Urinary bladder (tissue), 4 donors: ENCODE measurements around the gene RABL6. TPM values are rescaled to one million over a fixed set of nuclear protein-coding genes. Genes with fewer than 3 reads are reported as not detected.
"Not testable (repeated sequence)": the region's sequence is repeated elsewhere in the genome, so short reads cannot be mapped to it uniquely, and the experiment has no call there.

Source experiments
- DNase-seq: peaks from one replicate; pipeline ENCODE4 v3.0.0-alpha.2; 2015; ENCODE audit errors: extremely low spot score
- H3K27ac ChIP-seq: one replicate; pipeline ENCODE4 v1.5.1; 2013; ENCODE audit warnings: low read depth, mild to moderate bottlenecking, moderate library complexity
- H3K36me3 ChIP-seq: one replicate; pipeline ENCODE4 v1.6.1; 2013; ENCODE audit warnings: mild to moderate bottlenecking, moderate library complexity; ENCODE audit not compliant: insufficient read depth
- H3K4me1 ChIP-seq: one replicate; pipeline ENCODE4 v1.6.1; 2013; ENCODE audit warnings: mild to moderate bottlenecking, moderate library complexity; ENCODE audit not compliant: insufficient read depth
- H3K4me3 ChIP-seq: one replicate; pipeline ENCODE4 v1.5.1; 2013; ENCODE audit warnings: low read depth, low read length
- WGBS: extraction: QIAGEN DNeasy Blood & Tissue Kit; methylation state at CpG from one replicate; pipeline ENCODE4 v1.1.7; 2013; 5-methylcytosine and 5-hydroxymethylcytosine counted together
- polyA plus RNA-seq: library from polyadenylated mRNA; stranded (reverse); fragments of 200-250 nt; gene quantifications from one replicate; pipeline ENCODE4 v1.2.3, GENCODE V29; 2013
- total RNA-seq: library from RNA; depleted of rRNA; stranded (reverse); fragments of >200 nt; gene quantifications from one replicate; pipeline ENCODE4 v1.2.3, GENCODE V29; 2014
- donor health status: healthy with polysubstance abuse.
- donor health status: healthy.

Gene RABL6
- total and polyA plus RNA-seq, 2 donors, result 29.1 to 60.0 TPM

DNA sequence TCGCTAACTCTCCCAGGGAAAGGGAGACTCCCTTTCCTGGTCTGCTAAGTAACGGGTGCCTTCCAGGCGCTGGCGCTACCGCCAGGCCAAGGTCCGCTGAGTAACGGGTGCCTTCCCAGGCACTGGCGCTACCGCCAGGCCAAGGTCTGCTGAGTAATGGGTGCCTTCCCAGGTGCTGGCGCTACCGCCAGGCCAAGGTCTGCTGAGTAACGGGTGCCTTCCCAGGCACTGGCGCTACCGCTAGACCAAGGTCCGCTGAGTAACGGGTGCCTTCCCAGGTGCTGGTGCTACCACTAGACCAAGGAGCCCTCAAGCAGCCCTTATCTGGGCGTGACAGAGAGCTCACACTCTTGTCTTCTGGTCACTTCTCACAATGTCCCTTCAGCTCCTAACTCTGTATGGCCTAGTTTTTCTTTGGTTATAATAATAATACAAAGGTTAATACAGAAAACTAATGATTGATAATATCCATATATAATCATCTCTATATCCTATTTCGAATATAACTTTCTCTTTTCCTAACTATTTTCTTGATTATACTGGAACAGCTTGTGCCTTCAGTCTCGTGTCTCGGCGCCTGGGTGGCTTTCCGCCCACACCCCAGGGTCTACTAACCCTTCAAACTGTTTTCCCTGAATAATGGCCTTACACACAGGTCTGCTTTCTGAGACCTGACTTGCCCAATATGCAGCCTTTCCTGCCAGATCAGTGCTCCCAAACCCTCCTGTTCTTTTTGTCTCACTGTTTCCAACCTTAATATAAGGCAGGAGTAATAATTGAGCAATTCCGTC, 22.0 kb upstream of the RABL6 start:
- not testable (repeated sequence) for H3K27ac ChIP-seq, H3K4me1 ChIP-seq, DNase-seq, H3K4me3 ChIP-seq, H3K36me3 ChIP-seq
- WGBS, result 83% methylated on average over 23 of the region's 23 CpGs

DNA sequence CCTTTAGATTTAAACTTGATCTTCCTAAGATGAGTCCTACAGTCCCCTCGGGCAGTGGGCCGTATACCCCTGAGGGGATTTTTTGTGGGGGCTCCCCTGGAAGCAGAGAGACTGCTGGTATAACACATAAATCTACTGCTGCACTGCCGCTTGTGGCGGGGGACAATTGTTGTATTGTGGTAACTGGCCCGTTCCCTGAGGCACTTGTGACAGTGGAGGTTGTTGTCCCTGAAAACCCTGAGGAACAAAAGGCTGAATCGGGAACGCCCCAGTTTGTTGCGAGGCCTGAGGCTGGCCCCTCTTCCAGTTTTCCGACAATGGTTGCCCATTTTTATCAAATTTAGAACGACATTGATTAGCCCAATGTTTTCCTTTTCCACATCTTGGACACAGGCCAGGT, 21.3 kb upstream of the RABL6 start:
- Histone ChIP-seq H3K4me1 (no peaks in the 10 kb centered on the region), H3K36me3 (no peaks in the 10 kb centered on the region), H3K27ac (no peak overlapping the region), H3K4me3 (no peak overlapping the region)
- no peak for DNase-seq
- WGBS, result 70% methylated on average over 10 of the region's 10 CpGs

DNA sequence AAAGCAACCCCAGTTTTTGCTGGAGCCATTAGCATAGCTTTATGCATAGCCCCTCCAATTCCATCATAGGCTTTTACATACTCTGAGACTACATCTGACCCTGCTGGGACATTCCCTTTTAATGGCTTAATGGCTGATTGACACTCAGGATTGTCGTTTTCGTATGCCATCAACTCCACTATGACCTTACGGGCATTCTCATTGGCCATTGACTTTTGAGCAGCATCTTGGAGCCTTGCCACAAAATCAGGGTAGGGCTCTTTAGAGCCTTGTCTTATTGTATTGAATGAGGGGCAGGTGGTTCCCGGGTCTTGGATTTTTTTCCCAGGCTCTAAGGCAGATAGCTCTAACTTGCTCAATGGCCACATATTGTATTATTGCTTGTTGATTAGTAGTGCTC, 20.8 kb upstream of the RABL6 start:
- H3K4me3 ChIP-seq, H3K36me3 ChIP-seq, H3K4me1 ChIP-seq, H3K27ac ChIP-seq, DNase-seq: not testable (repeated sequence)
- 37% methylated on average over 4 of the region's 4 CpGs for WGBS

DNA sequence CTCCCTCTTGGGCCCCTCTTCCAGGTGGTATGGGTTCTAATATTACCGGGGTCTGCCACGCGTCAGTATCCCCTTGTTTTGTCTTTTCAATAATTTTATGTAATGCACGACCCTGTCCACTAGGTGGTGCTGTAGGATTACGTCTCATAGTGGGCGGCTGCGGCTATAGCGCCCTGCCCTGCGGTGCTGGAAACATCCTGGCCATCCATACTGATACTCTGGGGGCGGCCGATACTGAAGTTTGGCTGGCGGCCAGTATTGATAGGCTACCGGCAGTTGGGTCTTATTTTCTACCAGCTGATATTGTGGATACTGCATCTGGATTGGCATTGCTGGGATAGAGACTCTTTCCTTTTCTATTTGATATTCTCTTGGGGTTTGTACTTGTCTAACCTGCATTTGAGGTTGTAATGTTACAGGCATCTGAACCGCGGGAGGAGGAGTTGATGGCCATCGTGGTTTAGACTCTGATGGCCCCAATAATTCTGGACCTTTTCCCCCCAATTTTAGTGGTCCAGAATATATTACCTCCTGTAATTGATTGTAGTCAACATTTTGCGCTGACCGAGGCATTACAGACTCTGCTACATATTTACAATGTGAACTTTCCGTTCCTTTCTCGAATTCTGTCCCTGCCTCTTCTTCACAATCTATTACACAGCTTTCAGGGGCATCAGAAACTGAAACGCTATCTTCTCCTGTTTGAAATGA, 19.9 kb upstream of the RABL6 start:
- no peak for DNase-seq
- Histone ChIP-seq H3K36me3 (no peaks in the 10 kb centered on the region), H3K4me3 (no peak overlapping the region), H3K27ac (no peak overlapping the region), H3K4me1 (no peaks in the 10 kb centered on the region)
- 15% methylated on average over 21 of the region's 21 CpGs for WGBS

DNA sequence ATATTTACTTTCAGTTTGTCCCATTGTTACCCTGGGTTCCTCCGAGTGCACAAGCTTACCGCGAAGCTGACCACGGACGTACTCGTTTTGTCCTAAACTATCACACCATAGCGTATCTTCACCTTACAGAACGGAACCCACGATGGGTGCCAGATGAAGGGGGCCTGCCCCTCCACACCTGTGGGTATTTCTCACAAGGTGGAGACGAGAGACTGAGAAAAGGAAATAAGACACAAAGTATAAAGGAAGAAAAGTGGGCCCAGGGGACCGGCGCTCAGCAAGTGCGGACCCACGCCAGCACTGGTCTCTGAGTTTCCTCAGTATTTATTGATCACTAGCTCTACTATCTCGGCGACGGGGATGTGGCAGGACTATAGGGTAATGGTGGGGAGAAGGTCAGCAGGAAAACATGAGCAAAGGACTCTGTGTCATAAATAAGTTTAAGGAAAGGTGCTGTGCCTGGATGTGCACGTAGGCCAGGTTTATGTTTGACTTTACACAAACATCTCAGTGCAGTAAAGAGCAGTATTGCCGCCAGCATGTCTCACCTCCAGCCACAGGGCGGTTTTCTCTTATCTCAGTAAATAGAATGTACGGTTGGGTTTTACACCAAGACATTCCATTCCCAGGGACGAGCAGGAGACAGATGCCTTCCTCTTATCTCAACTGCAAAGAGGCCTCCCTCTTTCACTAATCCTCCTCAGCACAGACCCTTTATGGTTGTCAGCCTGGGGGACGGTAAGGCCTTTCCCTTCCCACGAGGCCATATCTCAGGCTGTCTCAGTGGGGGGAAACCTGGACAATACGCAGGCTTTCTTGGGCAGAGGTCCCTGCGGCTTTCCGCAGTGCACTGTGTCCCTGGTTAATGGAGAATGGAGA, 18.9 kb upstream of the RABL6 start:
- H3K36me3 ChIP-seq, DNase-seq: not testable (repeated sequence)

DNA sequence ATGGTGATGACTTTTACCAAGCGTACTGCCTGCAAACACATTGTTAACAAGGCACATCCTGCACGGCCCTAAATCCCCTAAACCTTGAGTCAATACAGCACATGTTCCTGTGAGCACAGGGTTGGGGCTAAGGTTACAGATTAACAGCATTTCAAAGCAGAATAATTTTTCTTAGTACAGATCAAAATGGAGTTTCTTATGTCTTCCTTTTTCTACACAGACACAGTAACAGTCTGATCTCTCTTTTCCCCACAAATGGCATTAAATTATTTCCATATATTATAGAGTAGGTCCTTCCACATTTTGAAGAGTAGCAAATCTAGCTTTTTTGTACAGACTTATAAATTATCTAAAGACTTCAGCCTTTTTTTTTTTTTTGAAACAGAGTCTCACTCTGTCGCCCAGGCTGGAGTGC, 18.2 kb upstream of the RABL6 start:
- DNase-seq, result no peak
- H3K4me3 ChIP-seq, result no peak overlapping the region
- H3K4me1 ChIP-seq, result no peaks in the 10 kb centered on the region
- no peaks in the 10 kb centered on the region for H3K36me3 ChIP-seq
- no peak overlapping the region for H3K27ac ChIP-seq
- WGBS, result 65% methylated on average over 3 of the region's 3 CpGs

More for the DNA sequence above, 18.9 kb upstream of the RABL6 start:
- H3K4me1 ChIP-seq, H3K27ac ChIP-seq, H3K4me3 ChIP-seq: not testable (repeated sequence)
- 50% methylated on average over 27 of the region's 27 CpGs for WGBS

DNA sequence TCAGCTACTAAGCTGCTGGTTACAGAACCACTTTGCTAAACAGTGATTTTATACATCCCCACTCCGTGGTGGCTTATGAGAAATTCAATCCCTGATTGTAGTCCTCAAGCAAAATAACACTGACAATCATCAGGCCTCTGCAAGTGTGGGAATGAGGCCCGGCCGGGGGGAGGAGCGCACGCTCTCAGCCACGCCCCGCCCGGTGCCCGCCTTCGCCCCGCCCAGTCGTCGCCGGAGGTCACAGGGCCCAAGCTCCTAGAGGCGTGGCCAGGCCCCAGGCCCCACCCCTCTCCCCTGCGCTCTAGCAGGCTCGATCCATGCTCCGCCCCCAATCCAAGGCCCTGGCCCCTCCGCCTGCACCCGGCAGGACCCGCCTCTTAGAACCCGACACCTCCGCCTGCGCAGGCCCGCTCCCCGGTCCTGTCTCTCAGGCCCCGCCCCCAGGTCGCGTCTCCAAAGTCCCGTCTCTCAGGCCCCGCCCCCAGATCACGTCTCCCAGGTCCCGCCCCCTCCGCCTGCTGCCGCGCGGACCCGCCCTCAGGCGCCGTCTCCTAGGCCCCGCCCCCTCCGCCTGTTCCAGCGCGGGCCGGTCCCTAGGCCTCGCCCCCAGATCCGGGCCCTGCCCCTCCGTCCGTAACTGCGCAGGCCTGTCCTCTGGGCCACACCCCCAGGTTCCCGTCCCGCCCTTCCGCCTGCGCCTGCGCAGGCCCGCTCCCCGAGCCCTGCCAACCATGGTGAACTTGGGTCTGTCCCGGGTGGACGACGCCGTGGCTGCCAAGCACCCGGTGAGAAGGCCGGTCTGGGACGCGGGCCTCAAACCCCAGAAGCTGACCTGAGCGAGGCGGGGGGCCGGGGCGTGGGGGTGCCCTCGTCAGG, 16.9 kb upstream of the RABL6 start, which contains the start of gene TMEM141:
Gene TMEM141 (plus strand): TSS at position 705 of the 876 bp plus-strand sequence. CDS start 27 bp downstream, at position 732.
- H3K4me3 ChIP-seq, result peak within 1 kb of the TSS; percentile 65
- WGBS, result 2% methylated on average over 70 of the region's 70 CpGs
- H3K36me3 ChIP-seq, result no peaks in the 10 kb centered on the region

DNA sequence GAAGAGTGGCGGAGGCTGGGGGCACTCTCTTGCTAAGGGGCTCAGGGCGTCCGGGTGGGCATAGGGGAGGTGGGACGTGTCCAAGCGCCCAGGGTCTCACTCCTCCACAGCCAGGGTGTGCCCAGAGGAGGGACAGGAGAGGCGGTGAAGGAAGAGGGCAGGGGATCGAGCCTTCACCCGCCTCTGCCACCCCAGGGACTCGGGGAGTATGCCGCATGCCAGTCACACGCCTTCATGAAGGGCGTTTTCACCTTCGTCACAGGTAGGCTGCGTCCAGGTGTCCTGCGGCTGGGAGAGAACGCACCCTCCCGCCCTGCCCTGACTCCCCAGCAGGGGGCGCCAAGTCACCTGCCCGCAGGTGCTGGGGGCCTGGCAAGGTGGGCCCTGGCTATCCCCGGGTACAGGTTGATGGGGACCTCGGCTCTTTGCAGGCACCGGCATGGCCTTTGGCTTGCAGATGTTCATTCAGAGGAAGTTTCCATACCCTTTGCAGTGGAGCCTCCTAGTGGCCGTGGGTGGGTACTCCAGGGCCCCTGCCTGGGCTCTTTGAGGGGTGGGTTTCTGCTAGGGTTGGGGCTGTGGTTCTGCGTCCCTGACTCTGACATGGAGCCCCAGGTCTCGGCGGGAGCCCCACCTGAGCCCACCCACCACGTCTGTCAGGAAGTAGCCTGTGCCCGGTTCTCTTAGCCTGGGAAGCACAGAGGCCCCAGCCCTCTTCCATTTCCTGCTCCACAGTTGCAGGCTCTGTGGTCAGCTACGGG, 16.1 kb upstream of the RABL6 start:
- no peaks in the 10 kb centered on the region for H3K36me3 ChIP-seq
- H3K27ac ChIP-seq, result peak overlapping the region; percentile 93
- H3K4me1 ChIP-seq, result no peaks in the 10 kb centered on the region
- 3% methylated on average over 29 of the region's 29 CpGs for WGBS
- no peak for DNase-seq
- peak overlapping the region; percentile 65 for H3K4me3 ChIP-seq

More for the DNA sequence above, 16.9 kb upstream of the RABL6 start, which contains the start of gene TMEM141:
- Histone ChIP-seq H3K4me1 (no peaks in the 10 kb centered on the region), H3K27ac (peak within 1 kb of the TSS; percentile 93)
- DNase-seq, result peak; percentile 96

DNA sequence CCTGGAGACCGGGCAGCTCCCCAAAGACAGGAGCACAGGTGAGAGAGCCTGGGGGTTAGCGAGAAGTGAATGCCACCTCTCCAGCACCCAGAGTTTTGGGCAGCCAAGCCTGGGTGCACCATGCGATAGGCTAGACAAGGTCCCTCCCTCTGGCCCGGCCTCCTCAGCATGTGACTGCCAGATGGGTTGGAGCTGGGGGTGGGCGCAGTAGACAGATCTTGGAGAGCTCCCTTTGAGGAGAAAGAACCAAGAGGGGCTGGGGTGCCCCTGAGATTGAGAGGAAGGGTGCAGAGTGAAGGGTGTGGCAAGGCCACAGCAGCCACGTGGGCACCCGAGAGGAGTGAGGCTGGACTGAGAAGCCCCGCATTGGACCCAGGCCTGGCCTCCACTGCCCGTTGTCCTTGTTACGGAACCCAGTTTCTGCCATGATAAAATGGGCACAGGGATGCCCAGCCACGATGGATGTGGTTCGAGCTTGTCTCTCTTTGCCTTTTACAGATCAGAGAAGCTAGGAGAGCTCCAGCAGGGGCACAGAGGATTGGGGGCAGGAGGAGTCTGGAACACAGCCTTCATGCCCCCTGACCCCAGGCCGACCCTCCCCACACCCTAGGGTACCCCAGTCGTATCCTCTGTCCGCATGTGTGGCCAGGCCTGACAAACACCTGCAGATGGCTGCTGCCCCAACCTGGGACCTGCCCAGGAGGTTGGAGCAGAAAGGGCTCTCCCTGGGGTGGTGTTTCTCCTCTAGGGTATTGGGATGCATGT, 15.2 kb upstream of the RABL6 start:
- no peak overlapping the region for H3K27ac ChIP-seq
- 81% methylated on average over 15 of the region's 15 CpGs for WGBS

DNA sequence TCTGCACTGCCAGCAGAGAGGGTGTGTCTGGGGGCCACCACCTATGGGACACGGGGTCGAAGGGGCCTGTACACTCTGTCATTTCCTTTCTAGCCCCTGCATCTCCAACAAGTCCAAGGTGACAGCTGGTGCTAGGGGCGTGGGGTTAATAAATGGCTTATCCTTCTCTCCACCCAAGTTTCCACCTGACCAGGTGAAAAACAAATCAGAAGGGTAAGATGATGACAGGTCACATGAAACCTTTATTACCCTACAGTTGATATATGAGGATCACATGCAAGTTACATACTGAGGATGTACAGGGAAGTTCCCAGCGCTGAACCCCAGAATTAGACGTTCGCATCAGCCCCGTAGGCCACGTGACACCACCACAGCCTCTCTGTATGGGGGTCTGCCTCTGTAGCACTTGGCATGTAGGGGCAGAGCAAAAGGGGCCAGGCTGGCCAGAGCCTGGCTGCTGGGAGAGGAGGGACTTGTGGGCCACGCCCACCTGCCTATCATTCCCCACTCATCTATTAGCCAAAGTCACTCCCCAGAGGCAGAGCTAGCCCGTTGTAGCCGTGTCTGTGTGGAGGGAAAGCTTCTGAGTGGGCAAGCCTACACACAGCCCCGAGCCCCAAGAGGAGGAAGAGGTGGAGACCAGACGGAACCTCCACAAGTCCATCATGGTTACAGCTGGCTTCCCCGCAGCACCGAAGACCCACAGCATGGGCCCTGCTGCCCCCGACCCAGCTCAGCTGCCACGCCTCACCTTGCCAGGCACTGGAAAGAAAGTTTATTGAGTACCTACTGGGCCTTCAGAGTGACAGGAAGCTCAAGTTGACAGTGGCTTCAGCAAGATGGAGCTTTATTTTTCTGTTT, 14.4 kb upstream of the RABL6 start:
- WGBS, result 76% methylated on average over 17 of the region's 17 CpGs
- H3K27ac ChIP-seq, result no peak overlapping the region
- DNase-seq, result no peak

More for the DNA sequence above, 15.2 kb upstream of the RABL6 start:
- H3K4me3 ChIP-seq, result no peak overlapping the region
- H3K4me1 ChIP-seq, result no peaks in the 10 kb centered on the region
- DNase-seq, result no peak
- no peaks in the 10 kb centered on the region for H3K36me3 ChIP-seq

More for the DNA sequence above, 14.4 kb upstream of the RABL6 start:
- no peak overlapping the region for H3K4me3 ChIP-seq
- H3K4me1 ChIP-seq, result no peaks in the 10 kb centered on the region
- H3K36me3 ChIP-seq, result no peaks in the 10 kb centered on the region
